Right renal pelvis (tissue), 4 donors: ENCODE results near the gene NOXA1. TPM values are rescaled to one million over a fixed set of nuclear protein-coding genes. Genes with fewer than 3 reads are reported as not detected.
A peak's percentile ranks its signal among the peaks of the same experiment; 100 is the strongest.
"Not testable (repeated sequence)": the region's sequence is repeated elsewhere in the genome, so short reads cannot be mapped to it uniquely, and the experiment has no call there.

ENCODE experiments used
- DNase-seq, 4 donors: peaks; one replicate each; pipeline ENCODE4 v3.0.0-alpha.2; 2013; ENCODE audit warnings: low read depth in 4 of 4, low spot score in 3 of 4, missing footprints in 1 of 4
- polyA plus RNA-seq, 4 donors: library from polyadenylated mRNA; unstranded; fragments of 120-200 nt; gene quantifications; one replicate each; pipeline ENCODE4 v1.2.1, GENCODE V29; 2013; ENCODE audit not compliant: insufficient read length in 4 of 4

NOXA1 gene, protein sequence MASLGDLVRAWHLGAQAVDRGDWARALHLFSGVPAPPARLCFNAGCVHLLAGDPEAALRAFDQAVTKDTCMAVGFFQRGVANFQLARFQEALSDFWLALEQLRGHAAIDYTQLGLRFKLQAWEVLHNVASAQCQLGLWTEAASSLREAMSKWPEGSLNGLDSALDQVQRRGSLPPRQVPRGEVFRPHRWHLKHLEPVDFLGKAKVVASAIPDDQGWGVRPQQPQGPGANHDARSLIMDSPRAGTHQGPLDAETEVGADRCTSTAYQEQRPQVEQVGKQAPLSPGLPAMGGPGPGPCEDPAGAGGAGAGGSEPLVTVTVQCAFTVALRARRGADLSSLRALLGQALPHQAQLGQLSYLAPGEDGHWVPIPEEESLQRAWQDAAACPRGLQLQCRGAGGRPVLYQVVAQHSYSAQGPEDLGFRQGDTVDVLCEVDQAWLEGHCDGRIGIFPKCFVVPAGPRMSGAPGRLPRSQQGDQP
- polyA plus RNA-seq = 10 to 100 TPM in 1 of 4 donors, 1 to 10 TPM in 3; 5.7 to 10.1 (median 6.2) TPM

DNA sequence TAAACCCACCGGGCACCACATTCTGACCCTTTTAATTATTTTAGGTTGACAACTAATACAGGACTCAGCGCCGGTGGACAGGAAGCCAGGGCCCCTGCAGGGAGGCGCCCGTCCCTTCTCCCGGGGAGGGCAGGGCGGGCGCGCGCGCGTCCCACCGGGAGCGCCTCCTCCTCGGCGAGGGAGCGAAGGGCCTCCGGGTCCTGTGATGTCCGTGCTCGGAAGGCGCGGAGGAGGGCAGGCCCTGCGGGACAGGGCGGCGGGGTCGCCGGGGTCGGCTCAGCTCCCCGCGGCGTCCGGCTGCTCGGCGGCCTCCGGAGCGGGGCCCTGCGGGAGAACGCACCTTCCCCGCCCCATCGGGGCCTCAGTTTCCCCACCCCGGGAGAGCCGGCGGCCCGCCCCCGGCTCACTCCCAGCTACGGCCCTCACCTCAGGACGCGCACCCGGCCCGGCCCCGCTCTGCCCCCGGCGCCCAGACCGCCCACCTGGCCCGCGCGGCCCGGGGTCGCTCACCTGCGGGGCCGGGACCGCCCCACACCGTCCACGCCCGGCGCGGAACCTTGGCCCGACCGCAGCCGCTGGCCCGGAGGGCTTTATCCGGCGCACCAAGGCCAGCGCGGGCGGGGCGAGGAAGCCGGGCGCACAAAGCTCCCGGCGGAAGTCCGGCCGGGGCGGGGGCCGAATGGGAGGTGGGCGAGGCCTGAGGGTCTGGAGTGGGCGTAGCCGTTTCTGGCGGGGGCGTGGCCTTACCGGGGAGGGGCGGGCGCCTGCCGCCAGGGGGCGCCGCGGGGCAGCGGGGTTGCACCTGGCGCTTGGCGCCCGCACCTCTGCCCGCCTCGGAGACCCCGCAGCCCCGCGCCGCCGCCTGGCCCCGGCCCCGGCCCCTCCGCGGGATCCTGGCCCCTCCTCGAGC lies at the start of gene NOXA1, which contains the start of gene EXD3:
Gene NOXA1, plus strand, starts transcription at position 790 of the 910 bp plus-strand sequence. CDS start 137 bp downstream, outside the sequence.
Gene EXD3, minus strand, starts transcription at position 559 of the 910 bp plus-strand sequence. CDS start 27,805 bp downstream, outside the sequence.
- peak; percentile 75 to 85 (median 79) for DNase-seq

DNA sequence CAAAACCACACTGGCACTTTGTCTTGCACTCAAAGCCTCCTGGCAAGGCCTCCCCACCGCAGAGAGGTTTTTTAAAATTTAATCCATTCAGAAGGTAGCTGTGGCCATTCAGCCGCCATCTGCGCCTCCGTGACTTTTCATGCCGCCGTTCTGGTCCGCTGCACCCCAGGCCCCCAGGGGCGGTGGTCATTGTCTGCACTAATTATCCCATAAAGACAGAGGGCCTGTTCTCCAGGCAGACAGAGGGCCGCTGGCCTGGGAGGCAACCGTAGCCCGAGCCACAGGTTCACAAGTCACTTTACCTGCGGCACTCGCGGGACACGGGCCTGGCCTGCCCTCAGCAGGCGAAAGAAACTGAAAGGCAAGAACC lies 49.6 kb upstream of the NOXA1 start:
- no peak for DNase-seq

DNA sequence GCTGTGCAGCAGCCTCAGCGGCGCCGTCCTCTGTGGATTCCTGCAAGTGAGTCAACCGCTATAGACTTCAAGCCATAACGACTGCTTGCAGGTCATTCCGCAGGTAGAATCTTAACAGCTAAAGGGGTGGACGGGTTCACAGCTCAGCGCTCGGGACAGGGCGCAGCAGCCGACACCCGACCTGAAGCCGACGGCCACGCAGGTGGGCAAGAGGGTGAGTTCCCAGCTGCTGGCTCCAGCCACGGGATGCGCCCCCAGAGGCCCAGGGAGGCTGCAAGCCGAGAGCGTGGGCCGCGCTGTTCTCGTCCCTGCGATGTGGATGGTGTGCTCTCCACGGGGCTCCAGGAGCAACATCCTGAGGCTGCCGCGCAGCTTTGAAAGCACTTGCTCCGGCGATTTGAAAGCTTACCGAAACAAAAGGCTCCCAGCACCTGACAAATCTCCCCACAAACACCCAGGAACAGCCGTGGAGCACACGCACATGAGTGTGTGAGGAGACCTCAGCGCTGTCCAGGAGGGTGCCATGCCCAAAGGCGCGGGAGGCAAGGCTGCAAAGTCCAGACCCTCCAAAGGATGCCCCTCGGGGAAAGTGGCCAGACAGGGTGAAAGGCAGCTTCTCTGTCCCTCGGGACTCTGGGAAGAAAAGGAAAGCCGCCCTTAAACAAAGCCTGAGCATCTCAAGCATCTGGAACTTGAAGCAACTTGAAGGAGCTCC lies 48.9 kb upstream of the NOXA1 start:
- no peak for DNase-seq

DNA sequence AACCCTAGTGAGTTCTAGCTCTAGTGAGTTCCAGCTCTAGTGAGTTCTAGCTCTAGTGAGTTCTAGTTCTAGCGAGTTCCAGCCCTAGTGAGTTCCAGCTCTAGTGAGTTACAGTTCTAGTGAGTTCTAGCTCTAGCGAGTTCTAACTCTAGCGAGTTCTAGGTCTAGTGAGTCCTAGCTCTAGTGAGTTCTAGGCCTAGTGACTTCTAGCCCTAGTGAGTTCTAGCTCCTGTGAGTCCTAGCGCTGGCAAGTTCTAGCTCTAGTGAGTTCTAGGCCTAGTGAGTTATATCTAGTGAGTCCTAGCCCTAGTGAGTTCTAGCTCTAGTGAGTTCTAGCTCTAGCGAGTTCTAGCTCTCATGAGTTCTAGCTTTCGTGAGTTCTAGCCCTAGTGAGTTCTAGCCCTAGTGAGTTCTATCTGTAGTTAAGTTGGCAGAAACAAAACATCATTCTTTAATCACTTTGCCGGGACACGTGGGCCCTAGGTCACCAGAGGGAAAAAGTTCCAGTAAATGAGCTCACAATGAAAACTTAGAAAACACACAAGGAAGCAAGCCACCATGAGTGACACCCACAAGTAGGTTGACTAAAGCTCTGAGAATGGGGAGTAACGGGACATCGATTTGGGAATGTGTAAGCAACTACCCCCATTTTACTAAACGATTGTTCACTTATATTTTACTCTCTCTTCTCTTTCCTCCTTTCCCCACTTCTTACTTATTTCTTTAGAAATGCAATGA lies 47.7 kb upstream of the NOXA1 start:
- DNase-seq = no peak

DNA sequence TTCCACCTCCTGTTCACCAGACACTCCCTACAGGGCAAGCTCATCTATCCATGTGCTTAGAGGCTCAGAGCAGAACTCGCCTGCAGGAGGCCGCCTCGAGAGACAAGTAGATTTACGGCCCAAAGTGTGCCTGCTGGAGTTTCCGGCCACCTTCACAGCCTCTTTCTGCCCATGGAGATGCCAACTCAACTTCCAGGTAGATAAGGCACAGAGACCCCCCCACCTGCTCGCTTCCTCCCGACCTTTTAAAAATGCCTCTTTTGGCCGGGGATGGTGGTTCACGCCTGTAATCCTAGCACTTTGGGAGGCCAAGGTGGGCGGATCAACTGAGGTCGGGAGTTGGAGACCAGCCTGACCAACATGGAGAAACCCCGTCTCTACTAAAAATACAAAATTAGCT lies 46.8 kb upstream of the NOXA1 start:
- DNase-seq = no peak

DNA sequence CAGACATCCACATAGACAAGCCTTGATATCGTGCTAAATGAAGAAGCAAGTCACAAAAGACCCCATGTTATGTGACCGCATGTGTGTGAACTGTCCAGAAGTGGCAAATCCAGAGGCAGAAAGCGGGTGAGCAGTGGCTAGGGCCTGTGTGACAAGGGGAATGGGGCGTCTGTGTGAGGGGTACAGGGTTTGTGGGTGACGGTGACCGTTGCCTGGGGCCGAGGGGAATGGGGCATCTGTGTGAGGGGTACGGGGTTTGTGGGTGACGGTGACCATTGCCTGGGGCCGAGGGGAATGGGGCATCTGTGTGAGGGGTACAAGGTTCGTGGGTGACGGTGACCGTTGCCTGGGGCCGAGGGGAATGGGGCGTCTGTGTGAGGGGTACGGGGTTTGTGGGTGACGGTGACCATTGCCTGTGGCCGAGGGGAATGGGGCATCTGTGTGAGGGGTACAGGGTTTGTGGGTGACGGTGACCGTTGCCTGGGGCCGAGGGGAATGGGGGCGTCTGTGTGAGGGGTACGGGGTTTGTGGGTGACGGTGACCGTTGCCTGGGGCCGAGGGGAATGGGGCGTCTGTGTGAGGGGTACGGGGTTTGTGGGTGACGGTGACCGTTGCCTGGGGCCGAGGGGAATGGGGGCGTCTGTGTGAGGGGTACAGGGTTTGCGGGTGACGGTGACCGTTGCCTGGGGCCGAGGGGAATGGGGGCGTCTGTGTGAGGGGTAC lies 44.3 kb upstream of the NOXA1 start:
- DNase-seq = not testable (repeated sequence)

DNA sequence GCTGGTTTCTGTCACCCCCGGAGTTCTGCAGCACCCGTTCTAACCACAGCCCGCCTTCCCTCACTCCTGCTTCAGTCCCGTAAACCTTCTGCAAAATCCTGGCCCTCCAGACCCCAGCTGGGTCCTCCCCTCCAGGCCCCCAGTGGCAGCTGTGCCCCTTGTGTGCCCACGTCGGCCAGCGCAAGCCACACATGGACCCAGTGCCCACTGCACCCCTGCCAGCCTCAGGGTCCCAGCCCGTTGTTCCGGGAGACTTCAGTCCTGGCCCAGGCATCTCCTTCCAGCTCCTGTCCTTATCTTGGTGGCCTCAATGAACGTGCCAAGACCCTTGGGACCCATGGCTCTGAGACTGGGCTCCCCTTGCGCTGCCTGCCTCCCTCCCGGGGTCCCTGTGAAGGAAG lies 43.4 kb upstream of the NOXA1 start:
- DNase-seq = no peak

DNA sequence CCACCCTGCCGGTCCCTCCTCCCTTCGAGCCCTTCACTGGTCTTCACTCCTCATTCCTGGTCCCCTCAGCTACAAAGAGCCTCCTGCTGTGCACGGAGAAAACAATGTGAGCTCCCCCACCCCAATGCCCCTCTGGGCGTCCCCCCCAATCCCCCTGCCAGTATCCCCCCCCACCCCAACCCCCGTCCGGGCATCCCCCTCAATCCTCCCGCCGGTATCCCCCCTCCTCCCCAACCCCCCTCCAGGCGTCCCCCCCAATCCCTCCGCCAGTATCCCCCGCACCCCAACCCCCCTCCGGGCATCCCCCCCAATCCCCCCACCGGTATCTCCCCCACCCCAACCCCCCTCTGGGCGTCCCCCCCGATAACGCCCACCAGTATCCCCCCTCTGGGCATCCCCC lies 43.0 kb upstream of the NOXA1 start:
- no peak for DNase-seq

DNA sequence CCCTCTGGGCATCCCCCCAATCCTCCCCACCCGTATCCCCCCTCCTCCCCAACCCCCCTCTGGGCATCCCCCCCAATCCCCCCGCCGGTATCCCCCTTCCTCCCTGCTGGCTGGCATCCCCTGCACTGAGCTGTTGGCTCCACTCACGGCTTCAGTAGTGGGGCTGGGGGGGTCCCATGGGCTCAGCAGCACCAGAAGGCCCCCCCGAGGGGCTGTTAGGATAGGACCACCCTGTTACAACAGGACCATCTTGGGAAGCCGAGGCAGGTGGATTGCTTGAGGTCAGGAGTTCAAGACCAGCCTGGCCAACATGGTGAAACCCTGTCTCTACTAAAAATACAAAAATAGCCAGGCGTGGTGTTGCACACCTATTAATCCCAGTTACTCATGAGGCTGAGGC lies 42.6 kb upstream of the NOXA1 start:
- DNase-seq = no peak

DNA sequence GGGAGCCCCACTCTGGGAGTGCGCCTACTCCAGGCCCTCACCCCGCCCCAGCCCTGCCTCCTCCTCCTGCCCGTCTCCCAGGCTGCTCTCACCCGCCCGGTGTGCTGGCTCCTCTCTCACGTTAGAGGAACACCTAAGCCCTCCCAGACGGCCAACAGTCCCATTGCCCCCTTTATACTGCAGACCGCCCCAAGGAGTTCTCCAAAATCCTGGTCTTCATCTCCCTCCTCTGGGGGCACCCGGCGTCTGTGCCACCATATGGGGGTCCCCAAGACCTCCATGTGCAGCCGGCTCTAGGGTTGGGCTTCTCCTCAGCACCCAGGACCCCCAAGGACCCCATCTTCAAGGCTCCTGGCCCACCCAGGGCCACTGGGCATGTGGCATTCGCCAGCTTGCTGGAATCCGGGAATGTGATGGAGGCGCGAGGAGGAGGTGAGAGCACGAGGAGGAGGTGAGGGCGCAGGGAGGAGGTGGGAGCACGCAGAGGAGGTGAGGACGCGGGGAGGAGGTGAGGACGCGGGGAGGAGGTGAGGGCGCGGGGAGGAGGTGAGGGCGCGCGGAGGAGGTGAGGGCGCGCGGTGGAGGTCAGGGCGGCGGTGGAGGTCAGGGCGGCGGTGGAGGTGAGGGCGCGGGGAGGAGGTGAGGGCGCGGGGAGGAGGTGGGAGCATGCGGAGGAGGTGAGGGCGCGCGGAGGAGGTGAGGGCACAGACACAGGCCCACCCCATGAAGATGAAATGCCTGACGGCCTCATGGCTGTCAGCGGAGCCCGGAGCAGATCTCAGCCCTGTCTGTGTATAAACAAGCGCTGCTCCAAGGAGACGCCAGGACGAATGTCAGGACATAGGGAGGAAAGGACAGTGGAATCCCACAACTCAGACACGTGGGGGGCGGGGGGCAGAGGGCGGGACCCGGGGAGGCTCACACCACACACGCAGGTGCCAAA lies 41.4 kb upstream of the NOXA1 start:
- no peak for DNase-seq

DNA sequence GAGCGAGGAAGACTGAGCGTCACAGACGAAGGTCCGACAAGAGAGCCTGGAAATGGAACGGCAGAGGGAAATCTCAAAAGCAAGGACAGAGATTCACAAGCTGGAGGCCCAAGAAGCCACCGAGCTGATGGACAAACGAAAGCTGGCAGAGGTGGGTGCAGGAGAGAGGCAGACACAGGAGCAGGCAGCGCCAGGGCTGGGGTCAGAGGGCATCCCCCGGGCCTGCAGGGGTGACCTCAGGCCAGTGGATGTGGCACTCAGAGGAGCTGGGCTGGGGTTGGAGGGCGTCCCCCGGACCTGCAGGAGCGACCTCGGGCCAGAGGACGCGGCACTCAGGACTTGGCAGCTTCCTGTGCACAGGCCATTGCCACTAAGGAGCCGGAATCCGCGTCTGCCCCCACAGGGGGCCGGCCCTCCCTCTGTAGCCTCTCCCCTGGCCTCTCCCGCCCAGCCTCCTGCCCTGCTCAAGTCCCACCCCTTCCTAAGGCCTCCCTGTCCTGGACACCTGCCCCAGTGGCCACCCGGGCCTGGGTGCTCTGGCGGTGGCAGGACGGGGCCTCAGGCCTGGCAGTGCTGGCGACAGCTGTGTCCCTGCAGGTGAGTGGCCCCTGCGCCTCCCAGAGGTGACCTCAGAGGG lies 40.6 kb upstream of the NOXA1 start:
- no peak for DNase-seq

DNA sequence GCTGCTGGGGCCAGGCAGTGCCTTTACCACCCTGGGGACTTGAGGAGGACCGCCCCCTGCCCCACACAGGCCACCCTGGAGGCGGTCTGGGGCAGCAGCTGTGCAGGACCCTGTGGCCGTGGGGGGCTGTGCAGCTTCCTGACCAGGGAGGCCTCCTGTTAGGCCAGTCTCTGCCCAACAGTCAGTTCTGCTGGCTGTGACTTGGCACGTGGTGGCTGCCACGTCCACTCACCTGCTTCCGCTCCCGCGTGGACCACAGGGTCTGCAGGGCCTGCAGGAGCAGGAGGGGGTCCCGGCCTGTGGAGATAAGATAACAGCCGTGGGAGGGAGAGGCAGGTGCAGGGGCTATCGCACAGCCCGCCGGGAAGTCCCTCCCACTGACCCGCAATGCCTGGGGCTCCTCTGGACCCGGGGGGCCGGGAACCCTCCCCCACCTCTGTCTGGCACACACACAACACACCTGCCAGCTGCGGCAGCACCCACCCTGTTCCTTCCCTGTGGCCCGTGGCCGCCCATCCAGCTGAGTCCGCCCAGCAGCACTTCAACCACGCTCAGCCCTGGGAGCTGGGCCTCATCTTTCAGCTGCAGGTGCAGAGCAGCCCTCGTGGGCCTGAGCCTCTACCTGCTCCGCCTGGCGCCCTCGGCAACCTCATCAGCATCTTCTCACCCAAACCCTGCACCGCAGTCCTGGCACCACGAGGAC lies 40.0 kb upstream of the NOXA1 start:
- DNase-seq = no peak

DNA sequence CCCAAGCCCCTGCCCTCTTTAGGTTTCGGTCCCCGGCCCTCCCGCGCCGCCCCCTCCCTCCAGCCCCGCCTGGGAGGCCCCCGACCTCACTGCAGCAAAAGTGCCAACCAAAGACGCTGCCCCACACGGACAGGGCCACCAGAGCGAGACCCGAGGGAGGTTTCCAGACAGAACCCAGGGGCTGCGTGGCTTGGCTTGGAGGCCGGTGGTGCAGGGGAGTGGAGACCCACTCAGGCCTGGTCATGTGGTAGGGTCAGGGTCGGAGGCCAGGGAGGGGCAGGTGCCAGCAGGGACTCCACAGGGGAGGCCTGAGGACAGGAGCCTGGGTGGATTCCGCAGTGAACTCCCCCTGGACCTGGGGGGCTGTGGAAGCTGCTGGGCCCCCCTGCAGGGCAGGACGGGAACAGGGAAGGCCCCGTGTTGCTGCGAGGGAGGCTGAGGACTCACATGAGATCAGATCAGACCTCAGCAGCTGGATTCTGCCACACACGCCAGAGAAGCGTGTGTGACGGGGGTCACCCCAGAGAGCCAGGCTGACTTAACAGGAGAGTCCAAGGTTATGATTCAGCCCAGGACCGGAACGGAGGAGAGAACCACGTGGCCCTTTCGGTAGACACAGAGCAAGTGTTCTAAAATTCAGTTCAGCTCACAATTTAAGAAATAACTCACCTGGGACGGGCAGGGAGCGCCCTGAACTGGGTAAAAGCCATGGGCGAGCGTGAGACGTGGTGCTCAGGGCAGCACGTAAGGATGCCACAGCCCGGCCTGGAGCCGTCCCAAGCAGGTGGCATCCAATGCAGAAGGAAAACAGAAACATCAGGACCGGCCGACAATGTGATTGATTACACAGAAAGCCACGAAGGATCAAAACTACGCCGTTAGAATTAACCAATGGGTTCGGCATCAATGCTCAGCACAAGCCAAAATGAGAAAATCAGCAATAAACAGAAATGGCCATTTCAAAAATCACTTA lies 39.1 kb upstream of the NOXA1 start:
- DNase-seq = no peak

DNA sequence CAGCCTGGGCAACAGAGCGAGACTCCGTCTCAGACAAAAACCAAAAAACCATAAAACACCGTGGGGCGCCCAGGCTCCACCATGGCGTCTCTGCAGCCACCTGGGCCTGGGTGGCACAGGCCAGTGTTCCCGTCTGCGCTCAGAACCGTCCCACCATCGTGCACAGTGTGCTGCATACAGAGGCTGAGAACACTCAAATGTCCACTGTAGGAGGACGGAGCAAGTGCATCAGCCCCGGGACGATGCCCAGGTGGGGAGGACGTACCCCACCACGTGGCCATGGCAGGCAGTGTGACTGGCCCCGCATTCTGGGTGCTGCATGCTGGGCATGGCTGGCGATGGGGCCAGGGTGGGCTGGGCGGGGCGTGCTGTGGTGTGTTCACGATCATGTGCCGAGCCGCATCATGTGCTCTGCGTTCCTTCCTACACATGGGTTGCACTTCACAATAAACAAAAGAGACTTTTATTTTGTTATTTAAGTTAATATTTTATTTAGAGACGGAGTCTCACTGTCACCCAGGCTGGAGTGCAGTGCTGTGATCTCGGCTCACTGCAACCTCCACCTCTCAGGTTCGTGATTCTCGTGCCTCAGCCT lies 38.0 kb upstream of the NOXA1 start:
- DNase-seq = no peak

DNA sequence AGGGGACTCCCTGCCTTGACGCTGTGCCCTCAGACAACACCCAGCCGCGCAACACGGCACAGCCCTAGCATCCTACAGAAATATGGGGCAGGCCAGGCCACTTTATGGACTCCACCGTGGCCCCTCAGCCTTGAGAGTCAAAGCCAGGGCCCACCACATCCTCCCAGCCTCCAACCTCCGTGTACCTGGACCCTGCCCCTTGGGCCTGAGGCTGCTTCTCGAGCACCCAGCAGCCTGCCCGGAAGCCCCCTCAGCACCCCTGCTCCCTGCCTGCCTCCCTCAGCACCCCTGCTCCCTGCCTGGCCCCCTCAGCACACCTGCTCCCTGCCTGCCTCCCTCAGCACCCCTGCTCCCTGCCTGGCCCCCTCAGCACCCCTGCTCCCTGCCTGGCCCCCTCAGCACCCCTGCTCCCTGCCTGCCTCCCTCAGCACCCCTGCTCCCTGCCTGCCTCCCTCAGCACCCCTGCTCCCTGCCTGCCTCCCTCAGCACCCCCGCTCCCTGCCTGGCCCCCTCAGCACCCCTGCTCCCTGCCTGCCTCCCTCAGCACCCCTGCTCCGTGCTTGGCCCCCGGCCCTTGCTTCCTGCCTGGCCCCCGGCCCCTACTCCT lies 36.6 kb upstream of the NOXA1 start:
- DNase-seq = not testable (repeated sequence)
